ENCODE results near the gene LBX1.

LBX1 gene

DNA sequence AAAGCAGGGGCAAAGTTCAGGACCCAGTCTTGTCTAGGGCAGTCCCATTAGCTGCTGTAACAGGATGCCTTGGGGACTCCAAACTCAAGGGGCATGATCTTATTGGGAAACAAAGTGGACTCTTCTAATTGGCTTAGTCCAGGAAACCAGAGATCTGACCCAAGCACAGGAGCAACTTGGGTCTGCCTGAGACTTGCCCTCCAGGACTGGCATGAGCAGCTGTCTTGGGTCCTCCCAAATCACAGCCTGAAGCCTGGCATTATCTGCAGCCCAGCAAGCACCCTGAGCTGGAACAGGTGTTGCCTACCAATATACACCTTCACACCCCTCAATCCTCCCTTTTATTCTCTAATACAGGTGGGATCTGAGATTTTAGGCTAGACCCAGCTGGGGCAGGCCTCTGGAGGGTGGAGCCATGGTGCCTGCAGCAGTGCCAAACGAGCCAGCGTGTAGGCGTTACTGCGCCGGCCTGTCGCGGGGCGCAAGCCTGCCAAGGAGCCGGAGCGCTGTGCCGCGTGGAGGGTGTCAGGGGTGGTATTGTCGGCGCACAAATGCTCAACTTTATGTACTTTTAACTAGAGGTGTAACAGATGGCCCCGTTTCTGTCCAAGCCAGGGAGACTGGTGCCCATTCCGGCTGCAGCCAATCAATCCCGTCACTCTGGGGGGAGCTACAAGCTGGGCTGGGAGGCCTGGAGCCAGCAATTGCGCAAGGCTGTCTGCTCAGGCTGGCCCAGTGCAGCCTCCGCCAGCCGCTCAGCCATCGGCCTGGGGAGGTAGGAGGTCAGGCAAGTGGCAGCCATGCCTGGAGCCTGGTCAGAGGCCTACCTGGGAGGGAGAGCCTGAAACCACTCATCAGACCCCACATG lies 12.8 kb upstream of the LBX1 start:
- DNase-seq: no peak

DNA sequence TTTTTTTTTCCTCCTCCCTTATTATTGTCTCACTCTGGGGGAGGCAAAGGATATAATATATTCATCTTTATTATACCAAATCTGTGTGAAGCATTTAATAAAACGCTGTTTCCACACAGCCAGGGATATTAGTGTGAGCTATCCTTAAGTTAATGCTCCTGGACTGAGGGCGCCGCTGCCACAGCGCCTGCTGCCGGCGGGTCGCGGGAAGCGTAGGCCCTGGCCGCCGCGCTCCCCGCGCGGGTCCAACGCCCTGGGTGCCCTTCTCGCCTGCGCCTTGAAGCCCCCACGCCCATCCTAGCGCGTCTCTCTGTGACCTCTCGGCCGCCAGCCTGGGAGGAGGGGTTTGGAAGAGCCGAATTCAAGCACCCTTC lies 9.5 kb upstream of the LBX1 start:
- DNase-seq: no peak

DNA sequence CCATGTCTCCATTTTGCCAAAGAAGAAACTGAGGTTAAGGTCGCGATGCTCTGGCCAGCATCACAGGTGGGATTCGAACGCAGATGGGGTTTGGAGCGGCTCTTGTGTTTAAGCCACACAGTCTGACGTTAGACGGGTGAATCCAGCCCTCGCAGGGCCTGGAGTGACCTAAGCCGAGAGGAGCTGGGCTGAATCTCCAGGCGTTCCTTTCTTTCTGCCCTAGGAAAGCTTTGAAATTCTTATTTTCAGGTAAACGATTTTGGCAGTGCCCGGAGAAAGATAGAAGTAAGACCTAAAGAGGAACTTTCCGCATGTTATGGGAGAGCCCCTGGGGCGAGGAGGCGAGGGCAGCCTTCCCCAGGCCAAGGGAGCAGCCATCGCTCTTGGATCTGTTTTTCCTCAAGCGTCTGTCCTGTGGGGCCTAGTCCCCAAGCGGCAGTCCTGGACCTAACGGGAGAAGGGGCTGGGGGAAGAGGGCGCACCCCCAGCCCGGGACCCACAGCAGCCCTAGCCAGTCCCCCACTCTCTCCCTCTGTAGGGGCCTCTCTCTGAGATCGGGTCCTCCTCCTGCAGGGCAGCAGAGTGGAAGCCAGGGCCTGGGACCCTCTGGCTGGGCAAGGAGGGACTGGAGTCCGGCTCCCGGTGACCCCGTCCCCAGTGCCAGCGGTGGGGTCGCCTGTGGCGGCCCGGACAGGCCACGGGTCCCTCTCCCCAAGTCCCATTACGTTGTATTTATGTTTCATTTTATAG lies 8.9 kb upstream of the LBX1 start:
- no peak for DNase-seq

DNA sequence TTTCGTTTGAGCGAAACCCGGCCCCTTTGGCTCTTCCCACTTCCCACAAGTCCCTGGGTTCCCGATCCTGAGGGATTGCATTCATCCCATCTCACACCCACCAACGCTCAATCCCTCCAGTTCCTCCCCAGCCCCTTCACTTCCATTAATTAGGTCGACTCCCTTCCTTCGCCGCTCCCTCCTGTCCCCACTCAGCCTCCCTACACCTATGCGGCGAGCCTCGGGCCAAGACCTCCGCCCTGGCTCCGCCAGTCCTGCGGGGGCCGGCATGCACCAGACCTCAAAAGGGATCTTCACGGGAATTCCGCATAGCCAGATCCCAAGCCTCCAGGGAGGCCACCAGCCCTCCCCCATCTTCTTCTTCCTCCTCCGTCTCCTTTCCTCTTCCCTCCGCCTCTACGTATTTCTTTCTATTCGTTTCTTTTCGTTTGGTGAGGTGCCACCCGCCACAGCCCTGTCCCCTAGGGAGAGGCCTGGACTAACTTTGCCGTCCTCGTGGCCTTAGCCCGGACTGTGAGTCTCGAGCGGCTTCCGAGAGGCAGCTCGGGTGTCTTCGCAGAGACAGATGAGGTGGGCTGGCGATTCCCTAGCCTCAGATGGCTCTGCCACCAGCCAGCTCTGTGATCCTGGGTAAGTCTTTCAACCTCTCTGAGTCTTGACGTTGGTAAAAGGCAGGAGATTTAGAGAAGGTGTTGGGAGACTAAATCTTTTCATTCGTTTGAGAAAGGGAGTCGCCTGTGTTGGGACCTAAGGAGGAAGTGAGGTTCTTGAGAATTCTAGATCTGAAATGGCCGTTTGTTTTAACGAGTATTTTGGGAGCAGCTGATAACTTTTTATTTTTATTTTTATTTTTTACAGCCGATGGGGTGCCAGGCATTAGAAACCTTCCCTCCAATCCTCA lies 8.1 kb upstream of the LBX1 start:
- no peak for DNase-seq

DNA sequence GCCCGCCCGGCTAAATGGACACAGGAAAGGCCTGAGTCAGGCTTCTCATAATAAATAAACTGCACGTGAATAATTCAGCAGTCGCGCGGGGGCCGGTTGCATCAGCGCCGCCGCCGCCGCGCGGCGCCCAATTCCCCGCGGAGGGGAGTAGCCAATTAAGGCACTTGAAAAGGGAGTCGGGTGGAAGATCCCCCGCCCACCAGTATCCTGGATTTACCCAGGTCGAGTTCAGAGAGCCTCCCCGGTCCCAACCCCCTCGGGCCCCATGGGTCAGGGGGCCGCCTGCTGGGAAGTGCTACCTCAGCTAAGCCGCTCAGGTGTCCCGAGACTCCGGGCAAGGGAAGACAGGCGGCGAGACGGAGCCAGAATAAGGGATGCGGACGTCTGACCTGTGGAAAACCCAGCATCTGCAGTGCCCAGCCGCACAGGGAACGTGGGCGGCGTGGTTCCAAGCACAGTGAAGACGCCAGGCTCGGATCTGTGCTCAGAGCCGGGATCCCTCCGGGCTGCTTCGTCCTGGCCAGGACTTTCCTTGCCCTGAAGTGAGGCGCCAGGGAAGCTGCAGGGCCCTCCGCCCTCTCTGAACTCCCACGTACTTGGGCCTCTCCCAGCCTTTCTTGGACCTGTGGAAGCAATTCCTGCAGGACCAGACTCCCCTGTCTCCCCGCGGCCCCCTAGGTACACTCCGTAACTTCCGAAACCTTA lies 7.3 kb upstream of the LBX1 start:
- DNase-seq: no peak

DNA sequence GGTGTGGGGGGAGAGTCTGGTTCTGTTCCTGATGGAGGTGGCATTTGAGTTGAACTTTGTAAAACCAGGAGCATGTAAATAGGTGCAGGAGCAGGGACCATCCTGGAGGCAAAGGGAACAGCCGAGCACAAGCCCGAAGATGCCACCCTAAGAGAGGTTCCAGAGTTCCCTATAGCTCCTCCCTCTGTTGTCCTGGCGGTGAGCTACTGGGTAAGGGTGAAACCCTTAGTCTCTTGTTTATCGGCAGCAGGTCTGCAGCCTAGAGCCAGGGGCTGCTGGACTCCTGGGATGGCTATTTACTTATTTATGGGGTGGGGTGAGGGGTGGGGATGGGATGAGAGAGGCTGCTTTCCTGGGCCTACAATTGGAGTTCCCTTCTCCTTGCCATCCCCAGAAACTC lies 6.5 kb upstream of the LBX1 start:
- DNase-seq: no peak

DNA sequence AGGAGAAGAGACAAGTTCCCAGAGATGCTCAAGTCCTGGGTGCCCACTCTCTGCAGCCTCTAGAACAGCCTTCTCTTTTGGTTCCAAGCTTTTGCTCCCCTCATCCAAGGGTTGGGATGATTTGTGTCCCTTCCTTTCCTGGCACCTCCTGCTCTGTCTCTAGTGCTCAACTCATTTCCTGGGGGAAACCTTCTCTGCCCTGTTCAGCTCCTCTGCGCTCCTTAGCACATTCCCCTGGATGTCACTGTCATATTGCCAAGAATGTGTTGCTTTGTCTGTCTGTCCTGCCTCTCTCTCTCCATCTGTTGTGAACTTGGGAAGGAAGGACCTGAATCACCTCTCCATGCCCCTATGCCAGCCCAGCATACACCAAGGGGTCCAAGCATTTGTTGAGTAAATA lies 5.1 kb upstream of the LBX1 start:
- no peak for DNase-seq

DNA sequence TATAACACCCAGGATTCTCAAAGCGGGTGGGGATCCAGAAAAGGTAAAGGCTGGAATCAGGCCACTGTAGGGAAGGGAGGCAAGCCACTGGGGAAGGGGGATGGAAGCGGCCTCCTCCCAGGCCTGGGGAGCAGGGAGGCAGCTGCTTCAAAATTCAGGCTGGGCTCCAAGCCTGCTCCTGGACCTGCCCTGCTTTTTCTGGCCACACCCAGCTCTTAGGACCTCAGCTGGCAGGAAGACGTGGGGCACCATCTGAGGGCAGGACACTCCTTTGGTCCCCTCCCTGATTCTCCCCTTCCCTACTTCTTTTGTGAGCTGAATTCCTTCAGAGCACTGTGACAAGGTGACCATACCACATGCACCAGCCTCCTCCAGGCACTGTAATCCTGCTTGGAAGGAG lies 4.6 kb upstream of the LBX1 start:
- DNase-seq: no peak

DNA sequence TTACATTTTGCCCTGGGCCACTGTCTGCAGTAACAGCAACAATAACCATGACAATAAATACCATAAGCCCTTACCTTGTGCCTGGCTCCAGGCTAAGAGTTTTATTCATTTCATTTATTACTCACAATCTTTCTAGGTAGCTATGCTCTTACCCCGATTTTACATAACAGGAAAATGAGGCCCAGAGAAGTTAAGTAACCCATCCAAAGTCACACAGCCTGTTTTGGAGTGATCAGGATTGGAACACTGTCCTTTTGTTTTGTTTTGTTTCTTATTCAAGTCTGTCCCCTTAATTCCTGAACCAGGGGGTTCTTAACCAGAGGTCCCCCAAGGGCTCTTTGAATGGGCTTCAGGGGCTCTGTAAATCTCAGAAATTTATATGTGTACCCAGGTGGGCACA lies 4.2 kb upstream of the LBX1 start:
- no peak for DNase-seq

DNA sequence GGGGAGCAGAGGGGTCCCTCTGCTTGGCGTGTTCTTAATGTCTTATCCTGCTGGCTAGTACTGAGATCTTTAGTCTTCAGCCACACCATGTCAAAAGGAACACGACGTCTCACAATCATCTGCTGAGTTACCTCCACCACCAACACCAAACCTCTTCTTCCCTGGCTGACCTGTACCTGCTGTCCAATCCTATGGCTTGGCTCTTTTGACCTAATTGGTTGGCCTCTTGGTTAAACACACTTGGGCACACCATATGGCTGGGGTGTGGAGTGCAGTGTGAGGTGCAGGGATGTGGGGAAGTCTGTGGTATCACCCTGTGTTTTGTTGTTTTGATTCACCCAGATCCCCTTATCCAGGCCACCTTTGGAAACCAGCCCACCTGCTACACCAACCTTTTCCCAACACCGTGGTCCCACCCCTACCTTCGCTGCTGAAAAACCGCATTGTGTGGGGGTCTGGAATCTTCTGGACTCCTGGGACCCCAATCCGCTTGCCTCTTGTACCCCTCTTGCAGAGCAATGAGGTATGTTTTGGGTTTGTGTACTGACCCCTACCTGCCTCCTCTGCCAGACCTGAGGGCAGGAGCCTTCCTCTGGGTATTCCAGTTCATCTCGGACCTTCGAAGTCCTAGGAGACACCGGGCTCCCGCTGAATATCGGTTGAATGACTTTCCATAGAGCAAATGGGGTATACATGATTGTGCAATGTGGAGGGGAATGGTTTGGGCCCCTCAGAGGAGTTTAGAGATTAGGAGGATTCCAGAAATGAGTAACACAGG lies 2.8 kb upstream of the LBX1 start:
- no peak for DNase-seq

DNA sequence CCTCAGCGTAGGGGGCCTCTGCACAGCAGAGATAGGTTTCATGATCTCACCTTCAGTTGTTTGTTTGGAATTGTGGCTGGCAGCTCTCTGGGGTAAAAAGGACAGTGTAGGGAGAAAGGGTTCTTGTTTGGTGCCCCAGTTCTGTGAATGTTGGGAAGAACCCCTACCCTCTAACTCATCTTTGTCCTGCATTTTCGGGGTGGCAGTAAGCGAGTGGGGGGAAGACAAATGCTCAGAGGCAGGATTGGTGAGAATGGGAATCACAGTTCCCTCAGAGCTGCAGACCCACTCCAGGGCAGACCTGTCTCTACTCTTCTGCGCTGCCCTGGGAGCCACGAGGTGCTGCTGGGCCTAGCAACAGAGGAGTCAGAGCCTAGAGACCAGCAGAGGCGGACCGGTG lies 1.8 kb upstream of the LBX1 start:
- no peak for DNase-seq

DNA sequence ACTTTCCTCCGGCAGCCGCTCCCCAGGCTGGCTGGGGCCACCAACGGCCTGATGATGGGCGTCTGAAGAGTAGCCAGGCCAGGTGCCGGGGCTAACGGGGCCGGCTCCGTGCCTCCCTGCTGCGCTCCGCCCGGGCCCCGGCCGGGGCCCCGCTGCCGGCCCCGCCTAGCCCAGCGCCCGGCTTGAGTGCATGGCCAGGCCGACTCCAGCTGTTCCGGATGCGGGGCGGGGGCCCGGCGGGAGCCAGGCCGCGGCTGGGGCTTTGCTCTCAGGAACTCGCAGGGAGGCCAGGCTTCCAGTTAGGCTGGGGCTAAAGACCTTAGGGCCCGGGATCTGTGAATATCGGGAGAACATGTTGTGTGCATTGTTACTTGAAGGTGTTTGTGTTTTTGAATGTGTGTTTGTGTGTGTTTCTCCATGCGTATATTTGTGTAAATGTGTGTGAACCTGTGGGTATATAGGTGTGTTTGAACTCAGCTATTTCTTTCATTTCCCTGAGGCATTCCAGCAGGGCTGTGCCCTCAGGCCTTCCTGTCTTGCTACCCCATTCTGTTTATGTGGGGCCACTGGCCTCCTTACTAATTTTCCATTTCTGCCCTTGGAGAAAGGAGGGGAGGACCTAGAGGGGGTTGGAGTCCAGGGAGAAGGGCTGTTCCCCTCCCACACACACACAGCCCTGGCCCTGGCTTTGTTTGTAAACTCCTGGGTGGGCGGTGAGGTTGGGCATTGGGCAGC lies 1.1 kb upstream of the LBX1 start:
- no peak for DNase-seq

DNA sequence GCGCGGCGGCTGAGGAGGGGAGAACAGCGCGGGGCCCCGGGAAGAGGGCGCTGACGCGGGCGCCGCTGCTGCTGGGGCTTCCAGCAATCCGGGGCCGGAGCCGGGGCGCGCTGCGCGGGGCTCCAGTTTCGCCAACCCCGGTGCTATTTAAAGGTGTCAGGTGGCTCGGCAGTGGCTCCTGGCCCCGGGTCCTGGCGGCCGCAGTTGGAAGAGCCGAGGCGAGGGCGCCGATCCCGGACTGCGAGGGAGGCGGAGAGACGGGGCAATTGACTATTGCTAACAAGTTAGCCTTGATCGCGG lies 347 bp downstream of the LBX1 start:
- DNase-seq: no peak

DNA sequence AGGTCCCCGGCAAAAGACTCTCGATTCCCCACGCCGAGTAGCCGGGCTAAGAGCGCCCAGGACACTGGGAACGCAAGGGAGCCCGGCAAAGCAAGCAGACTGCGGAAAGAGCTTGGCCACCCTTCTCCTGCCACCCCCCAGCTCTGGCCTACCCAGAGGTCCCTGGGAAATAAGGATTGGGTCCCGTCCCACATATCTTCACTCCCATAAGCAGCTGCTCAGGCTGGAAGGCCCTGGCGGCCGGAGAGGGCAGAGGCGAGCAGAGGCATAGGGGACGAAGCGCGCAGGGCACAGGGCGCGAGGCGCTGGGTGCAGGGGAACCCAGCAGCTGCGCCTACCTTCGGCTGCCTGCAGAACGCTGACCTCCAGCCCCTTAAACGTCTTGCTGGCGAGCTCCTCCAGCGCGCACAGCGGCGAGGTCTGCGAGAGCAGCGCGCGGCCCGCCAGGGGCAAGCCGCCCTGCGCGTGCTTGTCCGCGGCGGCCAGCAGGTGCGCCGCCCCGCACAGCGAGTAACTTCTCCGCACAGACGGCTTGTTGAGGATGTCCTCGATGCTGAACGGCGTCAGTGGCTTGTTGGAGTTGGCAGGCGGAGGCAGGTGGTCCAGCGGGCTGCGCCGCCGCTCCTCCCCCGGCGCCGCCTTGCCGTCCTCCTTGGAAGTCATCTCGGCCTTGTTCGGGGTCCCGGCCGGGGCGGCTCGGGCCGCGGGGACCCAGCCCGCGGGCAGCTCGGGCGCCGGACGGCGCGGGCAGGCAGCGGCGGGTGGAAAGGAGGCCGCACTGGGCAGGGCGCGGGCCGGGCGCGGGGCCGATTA lies 904 bp downstream of the LBX1 start:
- DNase-seq: no peak

DNA sequence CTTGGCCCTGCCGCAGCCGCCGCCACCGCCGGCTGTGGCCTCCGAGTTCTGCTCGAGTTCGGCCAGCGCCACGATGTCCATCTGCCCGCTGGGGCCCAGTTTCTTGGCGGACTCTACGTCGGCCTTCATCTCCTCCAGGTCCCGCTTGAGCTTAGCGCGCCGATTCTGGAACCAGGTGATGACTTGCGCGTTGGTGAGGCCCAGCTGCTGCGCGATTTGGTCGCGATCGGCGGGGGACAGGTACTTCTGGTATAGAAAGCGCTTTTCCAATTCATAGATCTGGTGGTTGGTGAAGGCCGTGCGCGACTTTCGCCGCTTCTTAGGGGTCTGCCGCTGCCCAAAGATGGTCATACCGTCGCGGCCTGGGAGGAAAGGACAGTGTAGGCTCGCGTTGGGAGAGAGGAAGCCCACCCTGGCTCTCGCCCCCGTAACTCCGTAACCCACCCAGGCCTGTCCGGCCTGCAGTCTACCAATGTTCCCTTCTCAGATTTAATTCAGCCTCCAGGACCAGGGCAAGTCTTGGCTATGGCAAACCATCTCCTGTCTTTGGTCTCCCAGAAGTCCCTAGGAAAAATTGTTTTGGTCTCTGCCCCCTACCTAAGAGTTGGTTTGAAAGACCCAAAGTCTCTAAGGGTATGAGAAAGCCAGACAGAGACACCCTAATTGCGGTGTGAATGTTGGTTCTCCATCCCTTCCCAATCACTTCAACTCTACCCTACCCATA lies 1.7 kb downstream of the LBX1 start:
- no peak for DNase-seq

DNA sequence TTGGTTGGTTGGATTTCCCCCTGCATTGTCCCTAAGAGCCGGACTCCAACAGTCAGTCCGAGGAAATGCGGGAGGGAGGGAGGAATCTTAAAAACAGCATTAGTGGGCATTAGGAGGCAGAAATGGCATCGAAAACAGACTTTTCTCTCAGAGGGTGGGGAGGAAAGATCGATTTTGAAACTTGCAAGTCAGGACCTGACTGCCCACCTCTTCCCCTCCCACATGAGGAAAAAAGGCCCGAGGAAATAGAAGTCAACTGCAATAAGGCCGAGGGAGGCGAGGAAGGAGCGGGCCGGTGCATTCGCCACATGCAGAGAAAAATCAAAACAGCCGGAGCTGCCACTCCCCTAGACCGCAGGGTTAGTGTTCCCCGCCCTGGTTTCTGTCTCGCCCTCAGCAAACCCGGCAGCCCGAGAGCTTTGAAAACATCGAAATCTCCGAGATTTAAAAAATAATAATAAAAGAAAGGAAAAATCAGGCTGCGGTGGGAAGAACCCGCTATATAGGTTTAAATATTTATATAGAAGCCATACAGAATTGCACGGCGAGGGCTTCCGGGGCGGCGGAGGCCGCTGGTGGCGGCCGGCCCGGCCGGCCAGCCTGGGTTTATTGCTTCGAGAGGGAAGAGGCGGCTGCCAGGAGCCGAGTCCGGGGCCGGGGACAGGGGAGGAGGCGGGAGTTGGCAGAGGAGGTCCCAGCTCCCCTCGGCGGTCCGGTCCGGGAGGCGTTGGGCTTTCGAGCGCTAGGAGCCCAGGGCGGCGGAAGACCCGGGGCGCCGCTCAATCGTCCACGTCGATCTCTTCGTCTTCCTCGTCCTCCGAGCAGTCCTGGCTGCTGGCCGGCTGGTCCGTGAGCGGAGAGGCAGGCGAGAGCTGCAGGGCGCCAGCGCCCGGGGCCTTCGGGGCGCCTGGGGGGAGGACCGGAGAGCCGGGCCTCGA lies 2.5 kb downstream of the LBX1 start:
- no peak for DNase-seq

DNA sequence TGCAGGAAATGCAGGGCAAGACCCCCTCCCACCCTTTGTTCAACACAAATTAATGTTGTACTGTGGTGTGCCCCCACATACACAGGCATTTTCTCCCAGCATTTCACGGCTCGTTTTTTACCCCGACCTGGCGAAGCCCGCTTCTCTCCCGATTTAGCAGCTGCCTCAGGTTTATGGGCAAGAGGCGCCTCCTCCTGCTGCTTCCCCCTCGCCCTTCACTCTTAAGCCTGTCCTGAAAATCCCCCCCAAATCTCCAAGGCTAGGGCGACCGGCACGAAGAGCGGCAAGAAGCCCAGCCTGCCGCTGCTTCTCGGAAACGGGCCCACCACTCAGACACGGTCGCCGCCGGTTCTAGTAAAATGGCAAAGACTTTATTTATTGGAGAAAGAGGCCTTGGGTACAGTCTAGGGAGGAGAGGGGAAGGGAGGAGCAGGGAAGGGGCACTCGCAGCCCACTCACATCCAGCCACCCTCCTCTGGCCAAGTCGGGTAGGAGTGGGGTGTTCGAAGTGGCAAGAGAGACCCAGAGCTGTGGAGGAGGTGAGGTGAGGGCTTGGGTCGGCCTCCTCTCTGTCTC lies 3.3 kb downstream of the LBX1 start:
- DNase-seq: no peak
